Stimulated activated naive CD8-positive, alpha-beta T cell treated with anti-CD3 and anti-CD28 coated beads, Interleukin-15, amount 100 ng/mL, for 72 hours (primary cell): ENCODE data around the gene SFSWAP.
A peak's percentile ranks its signal among the peaks of the same experiment; 100 is the strongest.

ENCODE experiments used
- ATAC-seq: fragments of 150-1000 bp; cut with Tn5 transposase; 2 replicates; pipeline ENCODE4 v1.10.0; 2021; ENCODE audit warnings: mild to moderate bottlenecking, moderate library complexity
- DNase-seq, 2 donors: peaks; one replicate each; pipeline ENCODE4 v3.0.0; 2021 to 2022
- H3K27ac Mint-ChIP-seq, 2 donors: one replicate each; pipeline ENCODE4 v1.8.0; 2022; ENCODE audit warnings: mild to moderate bottlenecking in 2 of 2, mixed read lengths in 2 of 2, moderate library complexity in 2 of 2
- H3K27me3 Mint-ChIP-seq: one replicate; pipeline ENCODE4 v1.8.0; 2022; ENCODE audit warnings: mixed read lengths
- H3K4me1 Mint-ChIP-seq: one replicate; pipeline ENCODE4 v1.8.0; 2022; ENCODE audit warnings: mild to moderate bottlenecking, mixed read lengths
- H3K4me3 Mint-ChIP-seq, 2 donors: one replicate each; pipeline ENCODE4 v1.8.0; 2022; ENCODE audit warnings: mild to moderate bottlenecking in 2 of 2, mixed read lengths in 2 of 2, moderate library complexity in 1 of 2
- H3K9me3 Mint-ChIP-seq, 2 donors: one replicate each; pipeline ENCODE4 v1.8.0; 2022; ENCODE audit warnings: mixed read lengths in 2 of 2

The SFSWAP gene

GRCh38 chr12:131751335-131751734 lies 40.4 kb downstream of the SFSWAP start:
- H3K4me1 Mint-ChIP-seq = peaks cover 13% of the 10 kb centered on the region
- no peaks in the 10 kb centered on the region for H3K27me3 Mint-ChIP-seq
- DNase-seq (no peak), ATAC-seq (no peak)
- H3K27ac Mint-ChIP-seq = peak overlapping the region in 1 of 2 donors; percentile 71
- H3K9me3 Mint-ChIP-seq = no peaks in the 10 kb centered on the region
- no peak overlapping the region for H3K4me3 Mint-ChIP-seq

DNA sequence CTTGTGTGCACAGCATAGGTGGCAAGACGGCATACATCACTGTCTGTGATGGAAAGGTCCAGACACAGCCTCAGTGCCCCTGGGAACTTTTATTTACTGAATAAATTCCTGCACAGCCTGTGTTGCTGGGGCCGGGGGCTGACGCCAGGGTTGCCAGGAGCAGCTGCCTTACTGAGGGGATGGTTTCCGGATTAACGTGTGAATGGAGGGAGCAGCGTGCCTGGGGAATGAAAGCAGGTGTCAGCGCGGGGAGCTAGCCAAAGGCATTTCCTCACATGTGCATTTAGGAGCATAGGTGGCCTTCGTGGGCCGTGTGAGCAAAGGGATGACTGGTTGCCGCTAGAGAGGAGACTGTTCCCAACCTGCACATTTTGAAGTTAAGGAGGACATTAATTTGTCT lies 41.6 kb downstream of the SFSWAP start:
- no peak overlapping the region for H3K4me3 Mint-ChIP-seq
- H3K27me3 Mint-ChIP-seq = no peaks in the 10 kb centered on the region
- no peaks in the 10 kb centered on the region for H3K9me3 Mint-ChIP-seq
- ATAC-seq (no peak), DNase-seq (no peak)
- peak overlapping the region in 1 of 2 donors; percentile 4 for H3K27ac Mint-ChIP-seq
- H3K4me1 Mint-ChIP-seq = peaks cover 7% of the 10 kb centered on the region

DNA sequence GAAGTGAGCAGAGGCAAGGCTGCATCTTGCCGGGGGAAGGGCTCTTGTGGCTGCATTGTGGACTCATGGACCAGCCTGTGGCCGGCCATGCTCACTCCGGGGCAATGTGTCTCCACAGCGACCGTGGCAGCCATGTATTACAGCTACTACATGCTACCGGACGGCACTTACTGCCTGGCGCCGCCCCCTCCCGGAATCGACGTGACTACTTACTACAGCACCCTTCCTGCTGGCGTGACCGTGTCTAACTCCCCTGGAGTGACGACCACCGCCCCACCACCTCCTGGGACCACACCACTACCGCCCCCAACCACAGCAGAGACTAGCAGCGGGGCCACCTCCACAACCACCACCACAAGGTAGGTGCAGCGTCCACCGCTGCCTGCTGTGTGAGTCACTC lies 42.1 kb downstream of the SFSWAP start:
- no peak for ATAC-seq
- no peak overlapping the region for H3K27ac Mint-ChIP-seq
- H3K27me3 Mint-ChIP-seq = no peaks in the 10 kb centered on the region
- H3K4me3 Mint-ChIP-seq = no peak overlapping the region
- no peak for DNase-seq
- no peaks in the 10 kb centered on the region for H3K9me3 Mint-ChIP-seq
- peaks cover 5% of the 10 kb centered on the region for H3K4me1 Mint-ChIP-seq

GRCh38 chr12:131753757-131754156 lies 42.9 kb downstream of the SFSWAP start:
- Mint-ChIP-seq H3K27me3 (no peaks in the 10 kb centered on the region), H3K9me3 (no peaks in the 10 kb centered on the region), H3K27ac (no peak overlapping the region), H3K4me3 (no peak overlapping the region), H3K4me1 (peaks cover 5% of the 10 kb centered on the region)
- DNase-seq = no peak
- ATAC-seq = no peak

- H3K4me1 Mint-ChIP-seq = peaks cover 5% of the 10 kb centered on the region
- H3K4me3 Mint-ChIP-seq = no peak overlapping the region
- no peaks in the 10 kb centered on the region for H3K27me3 Mint-ChIP-seq
- ATAC-seq (no peak), DNase-seq (no peak)
- no peak overlapping the region for H3K27ac Mint-ChIP-seq
- H3K9me3 Mint-ChIP-seq = no peaks in the 10 kb centered on the region
Observed at GRCh38 chr12:131754184-131754583, 43.3 kb downstream of the SFSWAP start.

DNA sequence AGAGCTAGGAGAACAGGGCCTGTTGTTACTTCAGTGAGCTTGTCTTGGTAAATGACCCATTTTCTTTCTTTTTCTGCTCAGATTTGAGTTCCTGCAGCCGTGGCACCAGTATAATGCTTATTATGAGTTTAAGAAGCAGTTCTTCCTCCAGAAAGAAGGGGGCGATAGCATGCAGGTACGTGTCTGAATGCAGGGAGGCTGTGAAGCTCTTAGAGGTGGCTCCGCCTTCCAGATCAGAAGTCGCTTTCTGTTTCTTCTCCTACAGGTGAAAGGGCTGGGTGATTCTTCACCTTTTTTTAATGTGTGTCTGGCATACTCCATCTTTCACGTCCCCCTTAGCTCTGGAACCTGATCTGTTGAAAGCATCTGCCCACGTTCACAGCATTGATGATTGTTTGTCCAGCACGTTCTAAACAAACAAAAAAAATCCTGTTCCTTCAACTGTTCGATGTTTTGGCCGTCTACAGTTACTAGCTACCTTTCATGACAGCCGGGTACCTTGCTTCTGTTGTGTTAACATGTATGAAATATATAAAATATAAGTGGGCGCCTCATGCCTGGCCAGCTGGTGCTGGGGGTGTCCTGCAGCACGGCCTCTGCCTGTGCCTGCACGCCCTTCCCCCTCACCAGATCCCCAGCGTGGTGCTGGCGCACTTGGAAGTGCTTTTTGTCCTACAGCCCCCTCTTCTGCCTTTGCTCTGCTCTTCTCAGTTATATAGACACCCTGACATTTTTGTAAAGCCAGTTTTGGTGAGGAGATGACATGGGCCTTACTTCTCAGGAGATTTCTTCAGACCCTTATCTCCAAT lies 44.6 kb downstream of the SFSWAP start:
- DNase-seq = peak; percentile 29 to 30
- Mint-ChIP-seq H3K4me1 (peaks cover 5% of the 10 kb centered on the region), H3K9me3 (no peaks in the 10 kb centered on the region), H3K27ac (no peak overlapping the region), H3K4me3 (no peak overlapping the region), H3K27me3 (no peaks in the 10 kb centered on the region)
- ATAC-seq = peak; percentile 82

DNA sequence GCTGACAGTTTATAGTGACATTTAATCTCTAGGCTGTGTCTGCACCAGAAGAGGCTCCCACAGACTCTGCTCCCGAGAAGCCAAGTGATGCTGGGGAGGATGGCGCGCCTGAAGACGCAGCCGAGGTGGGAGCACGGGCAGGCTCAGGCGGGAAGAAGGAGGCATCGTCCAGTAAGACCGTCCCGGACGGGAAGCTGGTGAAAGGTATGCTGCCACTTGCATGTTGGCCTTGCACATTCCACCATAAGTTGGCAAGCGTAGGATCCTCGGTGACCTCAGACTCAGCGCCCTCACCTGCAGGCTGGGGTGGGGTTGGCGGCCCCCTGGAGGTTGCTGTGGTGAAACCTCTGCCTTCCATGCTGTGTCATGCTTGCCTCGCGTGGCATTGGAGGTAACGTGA lies 45.6 kb downstream of the SFSWAP start:
- DNase-seq = no peak
- Mint-ChIP-seq H3K27me3 (no peaks in the 10 kb centered on the region), H3K9me3 (no peaks in the 10 kb centered on the region), H3K27ac (no peak overlapping the region), H3K4me3 (no peak overlapping the region), H3K4me1 (peaks cover 5% of the 10 kb centered on the region)
- ATAC-seq = no peak

- H3K4me1 Mint-ChIP-seq = peaks cover 5% of the 10 kb centered on the region
- DNase-seq = no peak
- peak overlapping the region in 1 of 2 donors; percentile 62 for H3K27ac Mint-ChIP-seq
- H3K27me3 Mint-ChIP-seq = no peaks in the 10 kb centered on the region
- no peaks in the 10 kb centered on the region for H3K9me3 Mint-ChIP-seq
- H3K4me3 Mint-ChIP-seq = no peak overlapping the region
- no peak for ATAC-seq
Observed at GRCh38 chr12:131757111-131757510, 46.2 kb downstream of the SFSWAP start.

GRCh38 chr12:131758016-131758739 lies 47.3 kb downstream of the SFSWAP start:
- DNase-seq (no peak), ATAC-seq (no peak)
- H3K4me3 Mint-ChIP-seq = no peak overlapping the region
- H3K9me3 Mint-ChIP-seq = no peaks in the 10 kb centered on the region
- no peaks in the 10 kb centered on the region for H3K27me3 Mint-ChIP-seq
- peak overlapping the region in 1 of 2 donors; percentile 89 for H3K27ac Mint-ChIP-seq
- H3K4me1 Mint-ChIP-seq = peaks cover 5% of the 10 kb centered on the region

- H3K9me3 Mint-ChIP-seq = no peaks in the 10 kb centered on the region
- H3K27ac Mint-ChIP-seq = no peak overlapping the region
- ATAC-seq (no peak), DNase-seq (no peak)
- H3K4me3 Mint-ChIP-seq = no peak overlapping the region
- H3K27me3 Mint-ChIP-seq = no peaks in the 10 kb centered on the region
- peaks cover 5% of the 10 kb centered on the region for H3K4me1 Mint-ChIP-seq
Observed at GRCh38 chr12:131759176-131759575, 48.3 kb downstream of the SFSWAP start.

DNA sequence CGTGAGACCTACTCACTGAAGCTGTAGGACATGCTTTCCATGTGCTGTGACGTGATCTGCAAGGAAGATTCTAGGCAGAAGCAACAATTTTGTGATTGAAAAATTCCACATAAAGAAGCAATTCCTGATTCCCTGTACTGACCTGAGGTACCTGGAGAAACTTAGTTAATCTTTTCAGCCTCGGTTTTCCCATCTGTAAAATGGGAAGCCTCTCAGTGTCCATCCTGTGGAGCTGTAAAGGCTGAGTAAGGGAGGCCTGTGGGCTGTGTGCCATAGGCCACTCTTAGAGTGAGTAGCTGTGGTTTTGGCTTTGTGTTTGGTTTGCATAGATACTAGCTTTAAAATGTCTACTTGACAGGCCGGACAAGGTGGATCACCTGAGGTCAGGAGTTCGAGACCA lies 50.7 kb downstream of the SFSWAP start:
- ATAC-seq (no peak), DNase-seq (no peak)
- Mint-ChIP-seq H3K4me1 (no peaks in the 10 kb centered on the region), H3K27ac (no peak overlapping the region), H3K4me3 (no peak overlapping the region), H3K27me3 (no peaks in the 10 kb centered on the region), H3K9me3 (no peaks in the 10 kb centered on the region)

- DNase-seq (no peak), ATAC-seq (no peak)
- H3K27ac Mint-ChIP-seq = no peak overlapping the region
- H3K4me3 Mint-ChIP-seq = no peak overlapping the region
- H3K9me3 Mint-ChIP-seq = no peaks in the 10 kb centered on the region
- no peaks in the 10 kb centered on the region for H3K4me1 Mint-ChIP-seq
- no peaks in the 10 kb centered on the region for H3K27me3 Mint-ChIP-seq
Observed at GRCh38 chr12:131764738-131765137, 53.8 kb downstream of the SFSWAP start.

GRCh38 chr12:131765961-131766360 lies 55.1 kb downstream of the SFSWAP start:
- Mint-ChIP-seq H3K27me3 (no peaks in the 10 kb centered on the region), H3K27ac (peak overlapping the region in 1 of 2 donors; percentile 31), H3K9me3 (no peaks in the 10 kb centered on the region), H3K4me1 (no peaks in the 10 kb centered on the region), H3K4me3 (no peak overlapping the region)
- ATAC-seq (no peak), DNase-seq (no peak)

- ATAC-seq (no peak), DNase-seq (no peak)
- no peaks in the 10 kb centered on the region for H3K9me3 Mint-ChIP-seq
- H3K27me3 Mint-ChIP-seq = no peaks in the 10 kb centered on the region
- no peak overlapping the region for H3K4me3 Mint-ChIP-seq
- no peaks in the 10 kb centered on the region for H3K4me1 Mint-ChIP-seq
- no peak overlapping the region for H3K27ac Mint-ChIP-seq
Observed at GRCh38 chr12:131766382-131767107, 55.7 kb downstream of the SFSWAP start.

DNA sequence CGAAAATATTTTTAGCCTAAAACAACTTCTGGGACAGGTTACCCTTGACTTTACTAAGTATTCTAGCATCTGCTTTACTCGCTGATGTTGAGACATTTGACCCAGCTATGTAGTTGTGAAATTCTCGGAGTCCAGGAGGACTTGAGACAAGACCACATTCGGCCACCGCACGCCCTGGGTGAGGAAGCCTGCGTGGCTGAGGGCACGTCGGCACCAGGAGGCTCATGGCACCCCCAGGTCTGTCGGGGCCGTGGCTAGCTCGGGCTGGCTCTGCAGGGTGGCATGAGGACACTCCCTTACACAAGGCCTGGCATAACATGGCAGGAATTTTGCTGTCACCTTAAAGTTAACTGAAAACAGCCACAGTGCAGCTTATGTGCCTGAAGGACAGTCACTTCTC lies 59.2 kb downstream of the SFSWAP start:
- ATAC-seq (no peak), DNase-seq (no peak)
- no peak overlapping the region for H3K27ac Mint-ChIP-seq
- no peaks in the 10 kb centered on the region for H3K9me3 Mint-ChIP-seq
- peaks cover 19% of the 10 kb centered on the region for H3K4me1 Mint-ChIP-seq
- no peak overlapping the region for H3K4me3 Mint-ChIP-seq
- H3K27me3 Mint-ChIP-seq = no peaks in the 10 kb centered on the region

- Mint-ChIP-seq H3K27me3 (no peaks in the 10 kb centered on the region), H3K27ac (no peak overlapping the region), H3K9me3 (no peaks in the 10 kb centered on the region), H3K4me1 (peaks cover 28% of the 10 kb centered on the region), H3K4me3 (no peak overlapping the region)
- ATAC-seq (no peak), DNase-seq (no peak)
Observed at GRCh38 chr12:131771965-131772364, 61.1 kb downstream of the SFSWAP start.
